NCI-H2227 (cell line): Measurements from ENCODE around the gene ANXA3.
"Not testable (repeated sequence)": the region's sequence is repeated elsewhere in the genome, so short reads cannot be mapped to it uniquely, and the experiment has no call there.

Experiments used
- DNase-seq: peaks from one replicate; lab custom pipeline; 2025; ENCODE audit not compliant: unreplicated experiment; lab: John Stamatoyannopoulos, UW

Gene ANXA3

DNA sequence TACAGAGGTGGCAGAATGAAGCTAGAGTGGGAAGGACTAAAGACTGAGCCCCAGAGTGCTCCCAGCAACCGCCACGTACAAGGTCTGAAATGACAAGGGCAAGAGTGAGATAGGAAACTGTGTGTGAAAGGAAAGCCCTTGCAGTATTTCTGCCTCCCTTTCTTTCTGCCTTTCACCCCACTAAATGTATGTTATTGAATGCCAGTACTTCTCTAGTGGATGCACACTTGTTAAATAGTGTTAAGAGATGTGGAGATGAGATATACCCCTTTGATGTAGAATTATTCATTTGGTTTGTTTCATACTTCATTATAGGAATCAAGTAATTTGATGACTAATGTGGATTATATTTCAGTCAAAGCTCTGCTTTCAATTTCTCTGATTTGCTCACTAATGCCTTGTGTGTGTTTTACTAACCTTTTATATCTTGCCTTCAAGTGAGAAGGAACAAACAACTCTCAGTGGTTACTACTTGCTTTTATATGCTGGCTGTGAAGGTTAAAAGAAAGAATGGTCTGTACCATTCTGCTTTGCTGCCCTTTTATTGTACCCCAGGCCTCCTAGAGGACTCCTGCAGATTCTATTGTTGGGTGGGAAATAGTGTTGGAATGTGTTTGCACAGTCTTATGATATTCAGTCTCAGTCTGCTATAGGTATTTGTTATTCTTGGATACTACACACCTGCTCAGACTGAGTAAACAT is 8.0 kb upstream of the ANXA3 start:
- DNase-seq = no peak

DNA sequence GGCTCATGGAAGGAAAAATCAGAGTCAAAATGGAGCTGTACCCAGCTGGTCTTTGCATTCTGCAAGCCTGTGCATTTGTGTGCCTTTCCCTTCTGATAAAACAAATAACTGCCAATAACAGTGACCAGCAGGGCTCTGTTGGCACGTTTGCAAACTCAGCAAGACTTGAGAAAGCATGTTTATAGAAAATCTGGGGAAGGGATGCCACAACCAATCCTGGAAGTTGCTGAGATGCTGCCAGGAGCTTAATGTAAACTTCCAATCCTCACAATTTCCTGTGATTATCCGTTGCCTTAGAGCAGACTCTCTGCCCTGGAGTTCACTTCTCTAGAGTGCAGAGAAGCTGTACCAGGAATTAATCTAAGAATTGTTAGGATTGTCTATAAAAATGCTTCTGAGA is 6.9 kb upstream of the ANXA3 start:
- no peak for DNase-seq

DNA sequence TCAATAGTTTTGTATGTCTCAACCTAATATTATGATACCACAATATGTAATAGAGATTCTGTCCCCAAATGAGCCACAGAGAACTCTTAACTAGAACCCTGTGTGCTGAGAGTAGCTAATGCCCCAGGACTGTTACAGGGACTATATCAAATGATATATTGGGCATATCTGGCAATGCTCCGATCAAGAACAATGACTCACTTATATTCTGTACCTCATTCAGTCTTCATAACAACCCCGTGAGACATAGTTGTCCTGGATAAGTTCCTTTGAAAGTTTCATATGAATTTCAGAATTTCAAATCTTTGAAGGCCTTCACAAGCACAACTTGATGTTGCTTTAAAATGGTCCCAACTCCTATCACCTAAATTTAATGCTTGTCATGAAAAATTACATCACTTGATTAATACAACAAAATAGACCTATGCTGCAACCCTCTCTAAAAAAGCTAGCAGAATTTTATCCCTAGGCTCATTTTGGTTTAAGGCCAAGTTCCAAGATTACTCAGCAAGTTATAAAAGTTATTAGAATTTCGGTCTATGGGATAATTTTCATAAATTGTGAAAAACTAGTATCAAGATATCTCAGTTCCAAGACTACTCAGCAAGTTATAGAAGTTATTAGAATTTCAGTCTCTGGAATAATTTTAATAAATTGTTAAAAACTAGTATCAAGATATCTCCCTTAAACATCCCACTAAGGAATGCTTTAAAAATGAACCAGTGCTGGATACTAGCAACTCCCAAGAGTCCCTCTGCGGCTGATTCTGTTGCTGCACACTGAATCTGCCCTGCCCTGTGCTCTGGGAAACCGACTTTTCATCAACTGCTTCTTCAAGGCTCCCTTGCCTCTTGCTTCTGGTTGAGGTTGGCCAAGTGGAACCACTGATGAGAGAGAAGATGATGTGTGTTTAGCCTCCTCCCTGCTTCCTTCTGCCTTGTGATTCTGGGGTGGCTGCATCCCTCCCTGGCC is 6.0 kb upstream of the ANXA3 start:
- DNase-seq = no peak

DNA sequence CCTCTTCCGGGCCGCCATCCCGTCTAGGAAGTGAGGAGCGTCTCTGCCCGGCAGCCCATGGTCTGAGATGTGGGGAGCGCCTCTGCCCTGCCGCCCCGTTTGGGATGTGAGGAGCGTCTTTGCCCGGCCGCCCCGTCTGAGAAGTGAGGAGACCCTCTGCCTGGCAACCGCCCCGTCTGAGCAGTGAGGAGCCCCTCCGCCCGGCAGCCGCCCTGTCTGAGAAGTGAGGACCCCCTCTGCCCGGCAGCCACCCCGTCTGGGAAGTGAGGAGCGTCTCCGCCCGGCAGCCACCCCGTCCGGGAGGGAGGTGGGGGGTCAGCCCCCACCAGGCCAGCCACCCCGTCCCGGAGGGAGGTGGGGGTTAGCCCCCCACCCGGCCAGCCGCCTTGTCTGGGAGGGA is 3.7 kb upstream of the ANXA3 start:
- not testable (repeated sequence) for DNase-seq

DNA sequence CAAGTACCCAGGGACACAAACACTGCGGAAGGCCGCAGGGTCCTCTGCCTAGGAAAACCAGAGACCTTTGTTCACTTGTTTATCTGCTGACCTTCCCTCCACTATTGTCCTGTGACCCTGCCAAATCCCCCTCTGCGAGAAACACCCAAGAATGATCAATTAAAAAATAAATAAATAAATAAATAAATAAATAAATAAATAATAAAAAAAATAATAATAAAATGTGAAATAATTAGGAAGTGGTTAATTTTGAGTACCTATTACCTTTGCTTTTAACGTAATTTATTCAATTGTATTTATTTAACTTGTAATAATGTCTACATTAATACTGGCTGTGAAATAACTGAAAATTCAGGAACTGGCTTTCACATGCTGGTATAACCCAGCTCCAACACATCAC is 2.7 kb upstream of the ANXA3 start:
- DNase-seq = not testable (repeated sequence)

DNA sequence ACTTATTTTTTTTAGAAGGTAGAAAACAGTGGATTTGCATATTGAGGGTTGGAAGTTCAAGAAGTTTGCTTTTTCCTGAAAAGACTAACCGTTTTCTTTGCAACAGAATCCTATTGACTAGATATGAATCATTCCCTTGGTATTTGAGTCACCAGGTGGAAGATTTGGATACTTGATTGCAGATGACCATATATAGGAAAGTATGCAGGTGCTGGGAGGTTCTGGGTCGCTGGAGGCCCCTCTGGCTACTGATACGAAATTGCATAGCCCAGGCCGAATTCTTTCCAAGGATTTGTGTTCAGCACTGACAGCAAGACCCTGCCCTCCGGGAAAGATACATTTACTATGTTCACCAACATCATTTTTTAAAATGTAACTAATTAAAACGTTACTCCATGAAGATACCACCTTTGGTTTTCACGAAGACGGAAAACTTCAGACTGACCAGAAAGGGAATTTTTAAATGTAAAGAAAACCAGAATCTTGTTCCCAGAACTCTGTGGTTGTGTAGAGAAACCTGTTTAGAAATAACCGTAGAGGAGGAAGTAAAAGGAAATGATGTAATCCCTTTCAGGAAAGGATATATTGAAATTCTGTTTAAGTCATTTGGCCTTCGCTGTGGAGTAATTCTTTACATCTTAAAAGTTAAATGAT is 946 bp downstream of the ANXA3 start:
- DNase-seq = no peak

DNA sequence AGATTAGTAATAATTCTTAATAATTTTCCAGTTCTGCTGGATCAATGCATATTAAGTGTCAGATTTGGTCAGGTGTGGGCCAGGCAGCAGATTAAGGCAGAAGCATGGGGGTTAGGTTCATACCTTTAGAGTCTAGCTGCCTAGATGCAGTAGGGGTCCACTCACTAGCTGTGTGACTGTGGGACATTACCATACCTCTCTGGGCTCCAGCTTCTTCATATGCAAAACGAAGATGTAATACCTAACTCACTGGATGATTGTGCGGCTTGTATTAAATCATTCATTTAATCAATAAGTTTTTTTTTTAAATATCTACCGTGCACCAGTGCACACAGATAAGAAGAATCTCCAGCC is 1.4 kb downstream of the ANXA3 start:
- no peak for DNase-seq

DNA sequence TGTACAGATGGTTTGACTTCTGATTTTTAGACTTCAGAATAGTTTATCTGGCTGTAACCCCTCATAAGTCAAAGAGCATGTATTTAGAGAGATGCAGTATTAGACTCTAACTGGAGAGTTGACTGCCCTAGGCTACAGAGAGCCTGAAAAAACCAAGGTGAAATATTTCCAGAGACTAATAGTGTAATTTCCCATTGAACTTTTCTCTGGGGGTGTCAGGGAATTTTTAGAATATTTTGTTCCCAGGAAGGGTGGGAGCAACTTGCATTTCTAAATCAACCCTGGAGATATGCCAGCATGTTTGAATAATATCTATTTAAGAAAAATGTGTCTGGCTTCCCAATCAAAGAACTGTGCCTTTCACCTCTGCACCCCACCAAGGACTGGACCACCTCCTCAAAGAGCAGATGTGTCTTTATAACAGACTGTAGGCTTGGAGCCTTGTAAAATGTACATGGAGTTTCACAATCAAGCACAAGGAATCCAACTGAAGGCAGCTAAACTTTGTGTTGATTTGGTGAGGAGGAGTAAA is 2.0 kb downstream of the ANXA3 start:
- DNase-seq = no peak

DNA sequence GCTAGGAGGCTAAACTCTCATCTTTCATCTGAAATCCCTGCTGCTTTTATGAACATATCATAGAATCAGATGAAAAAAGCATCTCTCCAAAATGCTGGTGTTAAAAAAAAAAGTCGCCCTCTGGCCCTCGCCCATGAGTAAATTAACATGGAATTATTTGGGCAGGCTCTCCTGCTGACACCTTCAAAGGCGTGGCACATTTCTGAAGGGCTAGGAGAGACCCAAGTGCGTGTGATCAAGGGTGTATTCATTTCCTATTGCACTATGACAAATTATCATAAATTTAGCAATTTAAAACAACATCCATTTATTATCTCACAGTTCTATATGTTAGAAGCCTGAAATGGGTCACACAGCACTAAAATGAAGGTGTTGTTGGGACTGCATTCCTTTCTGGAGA is 5.1 kb downstream of the ANXA3 start:
- DNase-seq = no peak

DNA sequence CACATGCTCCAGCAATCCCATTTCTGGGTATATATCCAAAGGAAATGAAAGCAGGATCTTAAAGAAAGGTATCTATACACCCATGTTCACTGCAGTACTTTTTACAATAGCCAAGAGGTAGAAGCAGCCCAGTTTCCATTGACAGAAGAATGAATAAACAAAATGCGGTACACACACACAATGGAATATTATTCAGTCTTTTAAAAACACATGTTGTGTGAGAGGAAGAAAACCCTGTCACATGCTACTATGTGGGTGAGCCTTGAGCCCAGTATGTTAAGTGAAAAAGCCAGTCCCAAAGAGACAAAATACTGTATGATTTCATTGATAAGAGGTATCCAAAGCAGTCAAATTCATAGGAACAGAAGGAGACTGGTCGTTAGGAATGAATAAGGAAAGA is 6.3 kb downstream of the ANXA3 start:
- DNase-seq = no peak

DNA sequence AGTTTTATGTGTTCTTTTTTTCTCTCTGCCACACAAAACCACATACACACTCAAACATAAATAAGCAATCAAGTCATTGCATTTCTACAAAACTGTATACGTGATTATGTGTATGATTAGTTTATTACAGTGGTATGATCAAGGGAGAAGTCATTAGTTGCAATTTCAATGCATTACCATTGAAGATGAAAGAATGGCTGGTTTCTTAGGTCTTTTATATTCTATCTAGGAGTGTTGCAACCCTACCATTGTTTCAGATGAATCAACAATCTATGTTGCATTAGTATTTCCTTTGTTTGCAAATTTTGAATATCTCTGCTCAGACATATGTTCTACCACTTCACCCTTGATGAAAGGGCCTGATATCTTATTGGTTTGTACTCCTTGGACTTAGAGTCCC is 6.8 kb downstream of the ANXA3 start:
- DNase-seq = no peak

DNA sequence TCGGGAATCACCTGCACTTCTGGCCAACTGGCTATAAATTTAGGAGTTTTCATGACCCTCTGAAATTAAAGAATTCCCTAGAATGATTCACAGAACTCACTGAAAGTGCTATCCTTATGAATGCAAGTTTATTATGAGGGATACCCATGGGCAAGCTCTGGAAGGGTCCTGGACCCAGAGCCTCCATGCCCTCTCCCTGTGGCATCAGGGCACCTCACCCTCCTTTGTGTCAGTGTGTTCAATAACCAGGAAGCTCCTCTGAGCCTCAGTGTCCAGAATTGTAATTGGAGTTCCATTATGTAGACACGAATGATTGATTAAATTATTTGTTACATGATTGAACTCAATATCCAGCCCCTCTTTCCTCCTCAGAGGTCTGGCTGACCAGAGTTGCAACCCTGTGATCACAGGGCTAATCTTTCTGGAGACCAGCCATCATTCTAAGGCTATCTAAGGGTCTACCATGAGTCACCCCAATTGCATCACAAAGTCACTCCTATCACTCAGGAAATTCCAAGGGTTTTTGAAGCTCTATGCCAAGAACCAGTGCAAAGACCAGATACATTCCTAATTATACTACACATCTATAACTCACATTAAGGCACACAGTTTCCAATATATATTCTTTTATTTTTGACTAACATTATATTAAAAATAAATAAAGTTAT is 8.9 kb downstream of the ANXA3 start:
- no peak for DNase-seq

DNA sequence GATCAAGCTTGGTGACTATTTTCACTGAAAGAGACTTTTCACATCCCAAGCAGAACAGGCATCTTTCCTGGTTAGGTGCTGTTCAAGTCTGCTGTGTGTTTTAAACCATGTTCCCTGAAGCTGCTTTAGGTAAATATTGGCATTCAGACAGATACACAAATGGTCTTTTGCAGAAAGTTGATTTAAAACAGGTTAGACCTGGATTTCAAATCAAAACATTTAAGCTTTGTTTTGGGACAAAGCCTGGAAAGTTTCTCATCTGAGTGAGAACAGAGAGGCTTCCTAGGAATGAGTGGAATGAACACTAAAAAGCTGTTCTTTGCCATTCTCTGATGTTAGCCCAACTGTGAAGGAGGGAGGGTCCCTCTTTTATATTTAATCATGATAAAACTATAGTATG is 10.1 kb downstream of the ANXA3 start:
- no peak for DNase-seq

DNA sequence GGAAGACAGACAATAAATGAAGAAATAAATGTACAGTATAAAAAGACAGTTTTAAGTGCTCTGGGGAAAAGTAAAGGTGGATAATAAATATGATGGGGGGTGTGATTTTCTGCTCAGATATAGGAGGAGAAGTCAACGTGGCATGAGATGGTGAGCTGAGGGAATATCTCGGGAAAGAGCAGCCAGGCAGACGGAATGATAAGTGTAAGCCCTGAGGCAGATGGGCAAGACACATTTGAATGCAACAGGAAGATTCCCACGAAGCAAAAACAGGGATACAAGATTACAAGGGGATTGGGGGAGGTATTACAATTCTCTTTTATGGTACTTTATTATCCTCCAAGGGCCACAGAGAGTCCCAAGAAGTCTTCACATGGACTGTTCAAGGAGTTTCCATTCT is 11.1 kb downstream of the ANXA3 start:
- no peak for DNase-seq

DNA sequence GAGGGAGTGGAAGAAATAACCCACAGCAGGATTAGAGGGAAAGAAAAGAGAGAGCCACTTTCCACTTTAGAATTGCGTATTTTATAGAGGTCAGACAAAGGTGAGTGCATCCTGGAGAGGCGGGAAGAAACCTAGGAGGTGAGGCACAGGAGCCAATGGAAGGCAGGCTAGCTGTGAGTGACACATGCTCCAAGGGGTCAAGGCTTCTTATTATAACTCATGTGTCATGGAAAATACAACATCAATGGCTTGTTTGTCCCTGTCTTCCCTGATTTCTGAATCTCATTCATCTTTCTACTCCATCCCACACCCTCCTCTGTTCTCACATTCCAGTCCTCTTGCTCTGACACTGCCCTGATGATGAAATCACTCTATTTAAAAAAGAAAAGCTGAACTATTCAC is 14.4 kb downstream of the ANXA3 start:
- no peak for DNase-seq

DNA sequence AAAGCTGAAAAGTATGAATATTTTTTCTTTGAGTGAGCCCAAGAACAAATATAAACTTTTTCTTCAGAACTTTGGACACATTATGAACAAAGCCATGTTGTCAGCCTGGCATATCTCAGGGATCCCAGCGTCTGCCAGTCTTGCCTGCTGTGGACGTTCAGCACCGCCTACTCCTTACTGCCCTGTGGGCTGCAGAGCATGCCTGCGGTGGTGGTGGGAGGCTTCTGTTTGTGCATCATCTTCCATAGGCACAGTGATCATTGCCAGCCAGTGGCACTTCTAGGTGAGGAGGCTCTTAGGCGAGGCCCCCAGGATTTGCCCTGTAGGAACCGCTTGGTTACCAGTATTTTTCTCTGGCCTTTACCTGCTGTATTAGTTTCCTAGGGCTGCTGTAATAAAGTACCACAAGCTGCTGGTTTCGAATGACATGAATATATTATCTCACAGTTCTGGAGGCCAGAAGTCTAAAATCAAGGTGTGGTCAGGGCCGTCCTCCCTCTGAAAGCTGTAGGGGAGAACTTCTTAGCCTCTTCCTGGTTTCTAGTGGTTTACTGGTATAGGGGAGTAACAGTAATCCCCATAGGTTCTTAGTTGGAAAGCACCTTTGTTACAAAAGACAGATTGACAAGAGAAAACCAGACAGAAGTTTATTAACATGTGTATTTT is 15.4 kb downstream of the ANXA3 start:
- no peak for DNase-seq

DNA sequence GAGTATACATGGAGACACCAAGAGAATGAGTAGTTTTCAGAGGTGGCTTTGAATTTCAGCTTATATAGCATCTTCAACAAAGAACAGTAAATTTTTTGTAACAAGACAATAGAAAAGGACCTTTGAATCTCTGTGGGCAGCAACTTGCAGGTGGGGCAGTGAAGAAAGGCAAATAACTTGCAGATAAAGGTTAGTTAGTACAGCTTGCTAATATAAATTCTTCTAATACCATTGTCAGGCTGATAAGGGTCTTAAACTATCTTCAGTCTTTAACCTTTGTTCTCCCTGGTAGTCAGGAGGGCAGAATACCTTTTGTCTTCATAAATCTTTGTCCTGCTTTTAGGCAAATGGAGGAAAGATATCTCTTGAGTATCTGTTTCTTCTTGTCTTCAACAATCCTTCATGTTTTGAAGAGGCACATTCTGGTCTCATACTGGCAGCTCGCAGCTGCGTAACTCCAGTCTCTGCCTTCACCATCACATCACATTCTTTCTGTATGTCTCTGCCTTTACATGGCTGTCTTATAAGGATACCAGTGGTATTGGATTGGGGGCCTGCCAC is 16.0 kb downstream of the ANXA3 start:
- DNase-seq = no peak

DNA sequence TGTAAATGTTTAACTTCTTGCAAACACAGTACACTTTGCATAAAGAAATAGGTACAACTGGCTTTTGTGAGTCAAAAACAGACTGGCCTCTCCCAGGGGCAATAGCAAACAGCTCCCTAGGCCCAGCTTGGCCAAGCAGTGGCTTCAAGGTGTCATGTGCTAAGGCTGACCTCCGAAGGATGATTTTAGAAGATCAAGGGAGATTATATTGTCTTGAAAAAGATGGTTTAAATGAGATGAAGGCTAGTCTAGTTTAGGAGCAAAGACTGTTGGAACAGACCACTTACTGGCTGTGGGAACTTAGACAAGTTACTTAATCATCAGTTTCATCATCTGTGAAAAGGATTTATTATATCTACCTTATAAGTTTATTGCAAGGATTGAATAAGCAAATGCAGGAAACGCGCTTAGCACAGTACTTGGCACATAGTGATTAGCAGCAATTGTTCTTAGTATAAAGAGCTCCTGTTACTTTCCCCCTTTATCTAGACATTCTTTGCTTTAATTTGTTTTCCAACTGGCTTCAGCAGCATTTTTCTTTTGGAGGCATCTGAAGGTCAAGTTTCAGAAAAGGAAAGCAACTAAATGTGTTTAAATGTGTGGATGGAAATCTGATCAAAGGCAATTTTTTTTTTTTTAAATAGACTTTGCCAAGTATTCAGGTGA is 17.2 kb downstream of the ANXA3 start:
- no peak for DNase-seq

DNA sequence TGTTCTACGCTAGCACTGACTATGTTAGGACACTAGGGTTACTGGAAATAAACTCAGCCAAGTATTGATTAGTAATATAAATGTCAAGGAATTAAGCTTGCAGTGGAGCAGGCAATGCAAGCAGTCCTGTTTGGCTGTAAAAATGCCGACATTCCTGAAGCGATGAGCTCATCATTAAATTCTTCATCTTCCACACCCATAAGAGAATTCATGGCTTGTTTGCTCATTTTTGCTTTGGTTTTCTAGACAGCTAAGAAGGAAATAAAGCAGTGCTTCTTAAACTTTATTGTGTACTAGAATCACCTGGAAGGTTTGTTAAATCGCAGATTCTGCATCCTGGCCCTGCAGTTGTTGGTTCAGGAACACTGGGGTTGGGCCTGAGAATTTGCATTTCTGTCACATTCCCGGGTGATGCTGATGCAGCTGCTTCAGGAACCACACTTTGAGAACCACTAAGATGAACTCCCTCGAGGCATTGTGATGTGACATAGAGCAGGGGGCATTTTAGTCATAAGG is 17.8 kb downstream of the ANXA3 start:
- DNase-seq = no peak

DNA sequence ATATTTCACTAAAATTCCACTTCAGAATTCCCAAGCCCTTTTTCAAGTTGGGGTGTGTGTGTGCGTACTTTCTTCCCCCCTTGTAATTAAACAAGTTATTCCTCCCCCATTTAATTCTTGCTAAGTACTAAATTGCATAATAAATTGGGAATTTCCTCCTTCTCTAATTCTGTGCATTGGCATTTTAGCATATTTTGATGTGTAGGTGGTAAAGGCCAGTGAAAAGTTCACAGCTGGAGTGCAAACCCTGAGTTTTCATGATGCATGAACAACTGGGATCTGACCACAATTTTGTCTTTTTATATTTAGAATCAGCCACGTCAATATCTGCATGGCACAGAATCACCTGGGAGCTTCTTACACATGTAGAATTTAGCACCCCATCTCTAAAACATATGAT is 18.5 kb downstream of the ANXA3 start:
- DNase-seq = no peak
